GM12878 (cell line): ENCODE results near the gene SURF4. TPM values are rescaled to one million over a fixed set of nuclear protein-coding genes. Genes with fewer than 3 reads are reported as not detected.

Experiments
- ATAC-seq: fragments of 200-7000 bp; cut with Tn5 transposase; 3 replicates; pipeline ENCODE4 v1.9.1; 2020; ENCODE audit warnings: mild to moderate bottlenecking, moderate library complexity
- BruUV-seq: library from RNA; stranded (reverse); fragments of 400-500 nt; replicated peaks from 2 replicates; lab custom pipeline; 2021; lab: Mats Ljungman, UMichigan
- CTCF ChIA-PET: fragments of 300-600 bp; sonication (Branson Sonifier 250); formaldehyde crosslinking; extraction: SDS; loops from one replicate; lab custom pipeline; 2021; ENCODE audit warnings: inconsistent platforms; lab: Yijun Ruan, JAX
- POLR2A ChIA-PET: fragments of 350-600 bp; formaldehyde crosslinking; extraction: SDS; loops from one replicate; lab custom pipeline; 2021; ENCODE audit warnings: inconsistent platforms; lab: Charles Lee
- RAD21 ChIA-PET: fragments of 300-600 bp; sonication (Branson Sonifier 250); formaldehyde crosslinking; loops from one replicate; lab custom pipeline; 2023; ENCODE audit warnings: antibody characterized with exemption; ENCODE audit not compliant: unreplicated experiment; lab: Charles Lee
- SMC1A ChIA-PET: fragments of 300-600 bp; sonication (Branson Sonifier 250); formaldehyde crosslinking; loops from one replicate; lab custom pipeline; 2023; ENCODE audit not compliant: unreplicated experiment, uncharacterized antibody; lab: Charles Lee
- DNase-seq: peaks from one replicate; pipeline ENCODE4 v3.0.0-alpha.2; 2011; ENCODE audit warnings: low read depth, low spot score
- FAIRE-seq: peaks from 3 replicates; lab custom pipeline; 2011; peaks lifted over from hg19 to GRCh38; lab: Jason Lieb, UNC
- H2AFZ ChIP-seq: 2 replicates; pipeline ENCODE4 v1.6.0; 2011; ENCODE audit warnings: low read depth, low read length, control low read depth; ENCODE audit not compliant: control insufficient read depth
- H3K27ac ChIP-seq: 2 replicates; pipeline ENCODE4 v1.5.1; 2011; ENCODE audit warnings: control low read depth; ENCODE audit not compliant: control insufficient read depth, insufficient read depth
- H3K27me3 ChIP-seq, 2 experiments: replicated peaks in 1 of 2; 2 replicates each; pipeline versions ENCODE4 v1.6.0 to v1.6.1; 2011; ENCODE audit warnings: low read length in 1 of 2; ENCODE audit not compliant: control insufficient read depth in 2 of 2, insufficient read depth in 2 of 2
- H3K36me3 ChIP-seq, 2 experiments: 2 replicates each; pipeline ENCODE4 v1.5.1; 2011; ENCODE audit warnings: low read length in 1 of 2; ENCODE audit not compliant: control insufficient read depth in 2 of 2, insufficient read depth in 2 of 2
- H3K4me1 ChIP-seq: 2 replicates; pipeline ENCODE4 v1.6.1; 2011; ENCODE audit warnings: mild to moderate bottlenecking, low read length, moderate library complexity, mixed read lengths; ENCODE audit not compliant: control insufficient read depth, insufficient read depth
- H3K4me2 ChIP-seq: 2 replicates; pipeline ENCODE4 v1.6.0; 2011; ENCODE audit warnings: control low read depth; ENCODE audit not compliant: control insufficient read depth, insufficient read depth
- H3K4me3 ChIP-seq: fragments of 200-600 bp; sonication (generic); 2 replicates; pipeline ENCODE4 v1.5.1; 2016
- H3K79me2 ChIP-seq: 2 replicates; pipeline ENCODE4 v1.6.0; 2011; ENCODE audit warnings: low read length; ENCODE audit not compliant: control insufficient read depth, insufficient read depth
- H3K9ac ChIP-seq: 2 replicates; pipeline ENCODE4 v1.8.0; 2011; ENCODE audit warnings: low read length, control low read depth, mixed read lengths; ENCODE audit not compliant: control insufficient read depth, insufficient read depth
- H3K9me3 ChIP-seq: replicated peaks from 3 replicates; pipeline ENCODE4 v1.5.1; 2011; ENCODE audit warnings: mild to moderate bottlenecking, low read length; ENCODE audit not compliant: control insufficient read depth, insufficient read depth
- H4K20me1 ChIP-seq: 2 replicates; pipeline ENCODE4 v1.6.0; 2011; ENCODE audit not compliant: control insufficient read depth, insufficient read depth
- CREB1 ChIP-seq: IDR thresholded peaks from 2 replicates; pipeline ENCODE4 v1.6.1; 2012; ENCODE audit warnings: low read depth, mild to moderate bottlenecking, inconsistent platforms
- FOS ChIP-seq: IDR thresholded peaks from 3 replicates; pipeline ENCODE4 v1.6.1; 2011; ENCODE audit warnings: borderline replicate concordance; ENCODE audit not compliant: insufficient read length; ENCODE audit errors: extremely low read depth
- MTA2 ChIP-seq: fragments of 450-650 bp; IDR thresholded peaks from 2 replicates; pipeline ENCODE4 v1.6.1; 2016; ENCODE audit warnings: low read depth, mild to moderate bottlenecking, moderate library complexity
- NR2C2 ChIP-seq: IDR thresholded peaks from 2 replicates; pipeline ENCODE4 v1.6.1; 2011; ENCODE audit warnings: borderline replicate concordance, low read depth; ENCODE audit not compliant: control insufficient read depth, insufficient read length
- POLR2A ChIP-seq: IDR thresholded peaks from 2 replicates; pipeline ENCODE4 v1.6.1; 2011; ENCODE audit warnings: low read depth, mild to moderate bottlenecking, low read length
- RAD21 ChIP-seq: IDR thresholded peaks from 2 replicates; pipeline ENCODE4 v1.6.1; 2011; ENCODE audit warnings: mild to moderate bottlenecking, low read depth, low read length, moderate library complexity; ENCODE audit not compliant: insufficient read depth
- SMAD5 ChIP-seq: IDR thresholded peaks from 2 replicates; pipeline ENCODE4 v1.6.1; 2016; ENCODE audit warnings: antibody characterized with exemption, low read depth
- SUPT20H ChIP-seq: IDR thresholded peaks from 2 replicates; pipeline ENCODE4 v1.6.1; 2011; ENCODE audit warnings: low read depth, mild to moderate bottlenecking, low read length, moderate library complexity, borderline replicate concordance; ENCODE audit not compliant: control insufficient read depth
- WGBS: methylation state at CpG from one replicate; pipeline ENCODE4 v1.1.6; 2016; ENCODE audit warnings: low lambda C conversion rate; ENCODE audit not compliant: insufficient replicate concordance, insufficient coverage; ENCODE audit errors: missing lambda C conversion rate; 5-methylcytosine and 5-hydroxymethylcytosine counted together
- in situ Hi-C: fragments of 300-500 bp; cut with MboI; formaldehyde crosslinking; loops from 9 replicates; pipeline ENCODE4 v1.14.3; 2018; ENCODE audit warnings: mixed read lengths
- intact Hi-C: fragments of 100-400 bp; cut with micrococcal nuclease; formaldehyde crosslinking; loops from one replicate; pipeline ENCODE4 v1.14.2; 2022; ENCODE audit not compliant: unreplicated experiment
- polyA plus RNA-seq, 11 experiments: library from polyadenylated mRNA; depleted of rRNA in 4 of 11; unstranded in 6 of 11; stranded (reverse) in 5 of 11; fragments of >200 nt; fragmentation: Nextera tagmentation in 4 of 11; fragmentation: Illumina TruSeq in 1 of 11; extraction: Ambion mirVana in 4 of 11; extraction: Trizol in 1 of 11; gene quantifications; 1 replicate in 1 of 11; 2 replicates in 10 of 11; pipeline versions ENCODE4 v1.2.1 to v1.2.3, GENCODE V29; 2011 to 2016; ENCODE audit warnings: inconsistent platforms in 2 of 11, missing spikeins in 2 of 11, low read depth in 1 of 11
- total RNA-seq, 4 experiments: library from RNA; depleted of rRNA in 3 of 4; stranded (reverse); fragments of >200 nt in 3 of 4; fragmentation: Illumina TruSeq in 1 of 4; extraction: Trizol in 1 of 4; gene quantifications; 2 replicates each; pipeline versions ENCODE4 v1.2.1 to v1.2.3, GENCODE V29; 2013 to 2021
- TF ChIP-seq, protein P1 (sequence below): fragments of 150-350 bp; IDR thresholded peaks from 2 replicates; pipeline ENCODE4 v1.6.1; 2014; ENCODE audit warnings: mild to moderate bottlenecking, low read depth, low read length
- TF ChIP-seq, protein P2 (sequence below): fragments of 450-650 bp; IDR thresholded peaks from 2 replicates; pipeline ENCODE4 v1.6.1; 2016; ENCODE audit warnings: mild to moderate bottlenecking
- TF ChIP-seq, protein P3 (sequence below), 3 experiments: IDR thresholded peaks in 2 of 3; conservative IDR thresholded peaks in 1 of 3; 2 replicates each; pipeline ENCODE4 v1.5.1; 2011; ENCODE audit warnings: low read depth in 3 of 3, low read length in 3 of 3, mild to moderate bottlenecking in 3 of 3, control low read depth in 2 of 3, moderate library complexity in 2 of 3, inconsistent platforms in 1 of 3, mixed read lengths in 1 of 3; ENCODE audit not compliant: control insufficient read depth in 2 of 3, insufficient read depth in 1 of 3; ENCODE audit errors: extremely low read depth in 1 of 3
- TF ChIP-seq, protein P4 (sequence below): fragments of 450-650 bp; formaldehyde crosslinking; IDR thresholded peaks from 2 replicates; pipeline ENCODE4 v1.4.0; 2022; ENCODE audit warnings: mild to moderate bottlenecking, moderate library complexity

SURF4 gene
- total and polyA plus RNA-seq, 10 of the 15 experiments (the other 5 are each of a cell fraction or from before 2014, with no cell fraction given), result 6.4 to 134 (median 78.7) TPM

DNA sequence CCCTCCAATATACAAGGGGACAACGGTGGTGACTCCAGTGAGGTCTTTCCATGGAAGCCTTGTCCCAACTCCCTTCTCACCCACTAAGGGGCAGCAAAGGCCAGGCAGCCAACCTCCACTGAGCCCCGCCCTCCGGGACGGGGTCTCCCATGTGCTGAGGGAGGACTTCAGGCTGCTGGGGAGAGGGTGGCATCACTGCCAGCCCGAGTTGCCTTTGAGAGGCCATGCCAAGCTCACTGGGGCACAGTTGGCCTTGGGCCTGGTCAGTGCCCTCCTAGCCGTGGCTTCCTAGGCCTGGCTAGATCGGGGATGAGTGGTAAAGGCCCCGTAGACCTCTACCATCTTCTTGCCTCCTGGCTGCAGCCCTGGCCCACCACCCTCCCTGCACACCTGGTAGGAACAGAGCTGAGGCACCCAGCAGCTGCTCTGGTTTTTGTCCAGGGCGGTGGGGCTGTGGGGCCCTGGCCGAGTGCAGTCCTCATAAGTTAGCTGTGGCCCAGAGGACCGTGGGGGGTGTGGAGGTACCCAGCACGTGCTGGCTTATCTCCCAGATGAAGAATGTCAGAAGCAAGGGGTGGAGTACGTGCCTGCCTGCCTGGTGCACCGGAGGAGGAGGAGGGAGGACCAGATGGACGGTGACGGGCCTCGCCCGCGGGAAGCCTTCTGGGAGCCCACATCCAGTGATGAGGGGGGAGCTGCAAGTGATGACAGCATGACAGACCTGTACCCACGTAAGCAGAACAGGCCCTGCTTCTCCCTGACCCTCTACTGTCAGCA, 16.3 kb downstream of the SURF4 start:
- no peak overlapping the region for H2AFZ ChIP-seq
- H3K4me3 ChIP-seq, result no peak overlapping the region
- no peaks in the 10 kb centered on the region; the same call in none of the 2 replicates for H3K4me1 ChIP-seq
- no peak overlapping the region for H3K4me2 ChIP-seq
- H4K20me1 ChIP-seq, result no peaks in the 10 kb centered on the region
- FAIRE-seq (no peak), DNase-seq (no peak), ATAC-seq (no peak)
- H3K9ac ChIP-seq, result no peak overlapping the region
- ChIA-PET CTCF (no interaction called here), RAD21 (no interaction called here), POLR2A (interaction anchor here (1.5 kb wide), 1 partner anchor 11 kb away, joined by 3 read pairs; no protein-coding TSS in a partner anchor), SMC1A (no interaction called here)
- H3K9me3 ChIP-seq, result no peaks in the 10 kb centered on the region
- H3K27me3 ChIP-seq, result no peaks in the 10 kb centered on the region
- WGBS, result 80% methylated on average over 20 of the region's 20 CpGs
- H3K27ac ChIP-seq, result no peak overlapping the region
- intact Hi-C loops (no loop called here), in situ Hi-C loops (no loop called here)
- no TSS peak for BruUV-seq
- peaks cover 22 to 30% of the 10 kb centered on the region in 2 experiments; a peak in 3 of 4 replicates for H3K36me3 ChIP-seq
- H3K79me2 ChIP-seq, result peaks cover 21% of the 10 kb centered on the region
- TF ChIP-seq NR2C2 (no peak), MTA2 (no peak), CREB1 (no peak), SUPT20H (no peak), FOS (no peak), POLR2A (peak; percentile 61), RAD21 (peak; percentile 39; the same call in 1 of the 2 replicates), SMAD5 (no peak)
- TF ChIP-seq, protein P1, sequence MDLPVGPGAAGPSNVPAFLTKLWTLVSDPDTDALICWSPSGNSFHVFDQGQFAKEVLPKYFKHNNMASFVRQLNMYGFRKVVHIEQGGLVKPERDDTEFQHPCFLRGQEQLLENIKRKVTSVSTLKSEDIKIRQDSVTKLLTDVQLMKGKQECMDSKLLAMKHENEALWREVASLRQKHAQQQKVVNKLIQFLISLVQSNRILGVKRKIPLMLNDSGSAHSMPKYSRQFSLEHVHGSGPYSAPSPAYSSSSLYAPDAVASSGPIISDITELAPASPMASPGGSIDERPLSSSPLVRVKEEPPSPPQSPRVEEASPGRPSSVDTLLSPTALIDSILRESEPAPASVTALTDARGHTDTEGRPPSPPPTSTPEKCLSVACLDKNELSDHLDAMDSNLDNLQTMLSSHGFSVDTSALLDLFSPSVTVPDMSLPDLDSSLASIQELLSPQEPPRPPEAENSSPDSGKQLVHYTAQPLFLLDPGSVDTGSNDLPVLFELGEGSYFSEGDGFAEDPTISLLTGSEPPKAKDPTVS, result no peak
- TF ChIP-seq, protein P2, sequence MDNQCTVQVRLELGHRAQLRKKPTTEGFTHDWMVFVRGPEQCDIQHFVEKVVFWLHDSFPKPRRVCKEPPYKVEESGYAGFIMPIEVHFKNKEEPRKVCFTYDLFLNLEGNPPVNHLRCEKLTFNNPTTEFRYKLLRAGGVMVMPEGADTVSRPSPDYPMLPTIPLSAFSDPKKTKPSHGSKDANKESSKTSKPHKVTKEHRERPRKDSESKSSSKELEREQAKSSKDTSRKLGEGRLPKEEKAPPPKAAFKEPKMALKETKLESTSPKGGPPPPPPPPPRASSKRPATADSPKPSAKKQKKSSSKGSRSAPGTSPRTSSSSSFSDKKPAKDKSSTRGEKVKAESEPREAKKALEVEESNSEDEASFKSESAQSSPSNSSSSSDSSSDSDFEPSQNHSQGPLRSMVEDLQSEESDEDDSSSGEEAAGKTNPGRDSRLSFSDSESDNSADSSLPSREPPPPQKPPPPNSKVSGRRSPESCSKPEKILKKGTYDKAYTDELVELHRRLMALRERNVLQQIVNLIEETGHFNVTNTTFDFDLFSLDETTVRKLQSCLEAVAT, result no peak
- TF ChIP-seq, protein P3, sequence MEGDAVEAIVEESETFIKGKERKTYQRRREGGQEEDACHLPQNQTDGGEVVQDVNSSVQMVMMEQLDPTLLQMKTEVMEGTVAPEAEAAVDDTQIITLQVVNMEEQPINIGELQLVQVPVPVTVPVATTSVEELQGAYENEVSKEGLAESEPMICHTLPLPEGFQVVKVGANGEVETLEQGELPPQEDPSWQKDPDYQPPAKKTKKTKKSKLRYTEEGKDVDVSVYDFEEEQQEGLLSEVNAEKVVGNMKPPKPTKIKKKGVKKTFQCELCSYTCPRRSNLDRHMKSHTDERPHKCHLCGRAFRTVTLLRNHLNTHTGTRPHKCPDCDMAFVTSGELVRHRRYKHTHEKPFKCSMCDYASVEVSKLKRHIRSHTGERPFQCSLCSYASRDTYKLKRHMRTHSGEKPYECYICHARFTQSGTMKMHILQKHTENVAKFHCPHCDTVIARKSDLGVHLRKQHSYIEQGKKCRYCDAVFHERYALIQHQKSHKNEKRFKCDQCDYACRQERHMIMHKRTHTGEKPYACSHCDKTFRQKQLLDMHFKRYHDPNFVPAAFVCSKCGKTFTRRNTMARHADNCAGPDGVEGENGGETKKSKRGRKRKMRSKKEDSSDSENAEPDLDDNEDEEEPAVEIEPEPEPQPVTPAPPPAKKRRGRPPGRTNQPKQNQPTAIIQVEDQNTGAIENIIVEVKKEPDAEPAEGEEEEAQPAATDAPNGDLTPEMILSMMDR (IDR thresholded peaks at IDR 0.05 in 2 of 3, conservative IDR thresholded peaks at IDR 0.05 in 1 of 3; ENCODE audit: control insufficient read depth in 2 of 3, extremely low read depth in 1 of 3, insufficient read depth in 1 of 3, low read depth in 3 of 3, low read length in 3 of 3), result peak; percentile 7 to 35 (median 10); a peak in 4 of 6 replicates
- TF ChIP-seq, protein P4, sequence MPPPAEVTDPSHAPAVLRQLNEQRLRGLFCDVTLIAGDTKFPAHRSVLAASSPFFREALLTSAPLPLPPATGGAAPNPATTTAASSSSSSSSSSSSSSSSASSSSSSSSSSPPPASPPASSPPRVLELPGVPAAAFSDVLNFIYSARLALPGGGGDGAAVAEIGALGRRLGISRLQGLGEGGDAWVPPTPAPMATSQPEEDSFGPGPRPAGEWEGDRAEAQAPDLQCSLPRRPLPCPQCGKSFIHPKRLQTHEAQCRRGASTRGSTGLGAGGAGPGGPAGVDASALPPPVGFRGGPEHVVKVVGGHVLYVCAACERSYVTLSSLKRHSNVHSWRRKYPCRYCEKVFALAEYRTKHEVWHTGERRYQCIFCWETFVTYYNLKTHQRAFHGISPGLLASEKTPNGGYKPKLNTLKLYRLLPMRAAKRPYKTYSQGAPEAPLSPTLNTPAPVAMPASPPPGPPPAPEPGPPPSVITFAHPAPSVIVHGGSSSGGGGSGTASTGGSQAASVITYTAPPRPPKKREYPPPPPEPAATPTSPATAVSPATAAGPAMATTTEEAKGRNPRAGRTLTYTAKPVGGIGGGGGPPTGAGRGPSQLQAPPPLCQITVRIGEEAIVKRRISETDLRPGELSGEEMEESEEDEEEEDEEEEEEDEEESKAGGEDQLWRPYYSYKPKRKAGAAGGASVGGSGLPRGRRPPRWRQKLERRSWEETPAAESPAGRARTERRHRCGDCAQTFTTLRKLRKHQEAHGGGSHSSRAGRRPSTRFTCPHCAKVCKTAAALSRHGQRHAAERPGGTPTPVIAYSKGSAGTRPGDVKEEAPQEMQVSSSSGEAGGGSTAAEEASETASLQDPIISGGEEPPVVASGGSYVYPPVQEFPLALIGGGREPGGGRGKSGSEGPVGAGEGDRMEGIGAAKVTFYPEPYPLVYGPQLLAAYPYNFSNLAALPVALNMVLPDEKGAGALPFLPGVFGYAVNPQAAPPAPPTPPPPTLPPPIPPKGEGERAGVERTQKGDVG (CRISPR knock-in tag), result no peak
